ENCODE data around the gene ZFP36L2.

DNA sequence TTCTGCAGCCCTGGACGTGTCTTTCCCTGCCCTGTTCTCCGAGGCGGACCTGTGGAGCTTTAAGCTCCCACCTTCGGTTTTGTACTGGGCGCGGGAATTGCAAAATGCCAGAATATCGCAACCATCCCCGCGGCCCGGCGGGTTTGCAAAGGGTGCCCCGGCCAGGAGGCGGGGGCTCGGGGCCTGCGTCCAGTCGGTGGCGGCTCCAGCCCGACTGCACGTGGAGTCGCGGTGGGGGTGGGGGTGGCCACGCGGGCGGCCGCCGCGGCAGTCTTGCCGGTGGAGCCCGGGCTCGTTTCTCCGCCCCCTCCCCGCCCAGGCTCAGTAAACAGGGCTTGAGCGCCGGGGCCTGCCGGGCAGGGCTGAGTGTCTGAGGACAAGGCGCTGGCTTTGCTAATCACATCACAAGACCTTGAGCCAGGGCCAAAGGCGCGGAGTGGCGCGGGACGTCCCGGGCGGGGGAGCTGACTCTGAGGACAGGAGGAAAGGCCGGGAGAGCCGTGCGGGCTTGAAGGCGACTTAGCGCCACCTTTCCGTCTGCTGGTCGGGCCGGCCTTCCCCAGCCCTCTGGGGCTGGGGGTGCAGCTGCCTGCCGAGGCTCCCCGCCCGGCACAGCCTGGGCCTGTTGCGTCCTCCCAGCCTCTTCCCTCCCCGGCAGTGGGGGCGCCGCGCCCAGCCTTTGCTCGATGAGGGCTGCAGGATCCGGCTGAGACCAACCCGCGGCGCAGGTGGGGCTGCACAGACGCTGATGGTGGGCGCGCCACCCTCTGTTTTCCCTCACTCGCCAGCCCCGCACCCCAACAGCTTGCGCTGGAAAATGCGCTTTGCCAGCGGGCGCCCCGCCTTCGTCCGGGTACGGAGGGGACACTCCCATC is 786 bp upstream of the ZFP36L2 start:
- TF ChIP-seq, protein P1, sequence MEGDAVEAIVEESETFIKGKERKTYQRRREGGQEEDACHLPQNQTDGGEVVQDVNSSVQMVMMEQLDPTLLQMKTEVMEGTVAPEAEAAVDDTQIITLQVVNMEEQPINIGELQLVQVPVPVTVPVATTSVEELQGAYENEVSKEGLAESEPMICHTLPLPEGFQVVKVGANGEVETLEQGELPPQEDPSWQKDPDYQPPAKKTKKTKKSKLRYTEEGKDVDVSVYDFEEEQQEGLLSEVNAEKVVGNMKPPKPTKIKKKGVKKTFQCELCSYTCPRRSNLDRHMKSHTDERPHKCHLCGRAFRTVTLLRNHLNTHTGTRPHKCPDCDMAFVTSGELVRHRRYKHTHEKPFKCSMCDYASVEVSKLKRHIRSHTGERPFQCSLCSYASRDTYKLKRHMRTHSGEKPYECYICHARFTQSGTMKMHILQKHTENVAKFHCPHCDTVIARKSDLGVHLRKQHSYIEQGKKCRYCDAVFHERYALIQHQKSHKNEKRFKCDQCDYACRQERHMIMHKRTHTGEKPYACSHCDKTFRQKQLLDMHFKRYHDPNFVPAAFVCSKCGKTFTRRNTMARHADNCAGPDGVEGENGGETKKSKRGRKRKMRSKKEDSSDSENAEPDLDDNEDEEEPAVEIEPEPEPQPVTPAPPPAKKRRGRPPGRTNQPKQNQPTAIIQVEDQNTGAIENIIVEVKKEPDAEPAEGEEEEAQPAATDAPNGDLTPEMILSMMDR (IDR thresholded peaks at IDR 0.05; ENCODE audit: low read depth, low read length) = peak; percentile 43; the same call in 1 of the 2 replicates
- TF ChIP-seq EZH2phosphoT487 (IDR thresholded peaks at IDR 0.05; ENCODE audit: low read depth) = no peak

All from OCI-LY3 (cell line).